Islet of Langerhans (tissue), 1 donor: ENCODE results near the gene ZFYVE28.

Source experiments
- FAIRE-seq: peaks from one replicate; lab custom pipeline; 2011; peaks lifted over from hg19 to GRCh38; lab: Jason Lieb, UNC

The ZFYVE28 gene

DNA sequence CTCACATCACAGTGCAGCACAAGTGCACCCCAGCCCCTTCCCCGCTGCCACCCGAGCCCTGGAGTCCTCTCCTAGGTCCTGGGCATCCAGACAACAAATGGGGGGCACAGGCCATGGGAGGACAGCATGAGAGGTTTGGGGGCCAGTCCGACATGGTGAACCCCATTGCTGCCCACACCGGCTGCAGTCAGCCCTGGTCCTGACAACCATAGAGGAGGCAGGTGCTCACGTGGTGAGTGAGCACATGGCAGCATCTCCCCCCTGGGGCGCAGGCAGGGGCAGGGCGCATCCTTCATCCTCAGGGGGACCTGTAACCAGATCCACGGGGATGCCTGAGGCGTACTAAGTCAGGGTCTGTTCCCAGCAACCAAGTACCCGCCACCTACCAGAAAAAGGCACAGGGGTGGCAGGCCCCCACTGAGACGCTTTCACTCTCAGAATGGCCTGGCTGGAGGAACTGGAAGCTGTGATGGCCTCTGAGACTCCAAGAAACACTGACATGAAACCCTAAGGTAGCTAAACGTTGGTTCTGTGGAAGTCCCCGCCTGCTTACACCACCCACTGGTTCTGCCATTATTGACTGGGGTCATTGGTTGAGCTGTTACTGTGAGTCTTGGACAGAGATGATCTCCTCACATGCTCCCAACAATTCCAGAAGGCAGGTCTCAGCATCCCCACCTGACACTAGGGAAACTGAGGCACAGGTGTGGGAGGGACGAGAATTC, 6.5 kb downstream of the ZFYVE28 start:
- FAIRE-seq: no peak

DNA sequence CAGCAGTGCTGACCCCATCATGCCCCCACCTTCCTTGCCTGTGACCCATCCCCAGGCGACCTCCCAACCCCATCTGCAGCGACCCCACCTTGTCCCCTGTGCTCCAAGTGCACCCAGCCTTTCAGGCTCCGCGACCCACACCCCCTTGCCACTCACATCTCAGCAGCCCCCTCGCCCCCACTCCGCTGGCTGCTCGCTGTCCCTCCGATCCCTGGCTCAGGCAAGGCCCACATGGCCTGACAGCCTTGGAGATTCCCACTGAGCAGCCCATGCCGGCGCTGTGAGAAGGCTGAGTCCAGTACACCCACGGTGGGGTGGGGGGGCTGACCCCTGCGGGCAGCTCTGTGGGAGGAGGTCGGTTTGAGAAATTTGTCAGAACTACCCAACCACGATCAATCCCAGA, 9.1 kb downstream of the ZFYVE28 start:
- no peak for FAIRE-seq

DNA sequence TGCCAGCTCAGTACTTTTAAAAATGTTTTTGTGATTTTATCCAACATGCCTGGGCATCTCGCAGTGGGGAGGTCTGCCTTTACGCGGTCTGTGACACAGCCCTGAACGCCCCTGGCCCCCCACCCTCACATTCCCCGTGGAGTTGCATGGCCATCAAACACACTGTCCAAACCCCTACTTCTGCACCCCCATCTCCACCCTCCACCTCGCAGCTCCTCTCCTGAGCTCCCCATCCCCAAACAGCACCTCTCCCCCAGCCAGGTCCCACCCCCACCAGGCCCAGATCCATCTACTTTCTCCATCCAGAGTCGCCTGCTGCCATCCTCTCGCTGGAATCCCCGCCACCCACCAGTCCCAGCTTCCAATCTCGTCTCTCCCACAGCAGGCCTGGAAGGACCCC, 9.5 kb downstream of the ZFYVE28 start:
- FAIRE-seq: no peak

DNA sequence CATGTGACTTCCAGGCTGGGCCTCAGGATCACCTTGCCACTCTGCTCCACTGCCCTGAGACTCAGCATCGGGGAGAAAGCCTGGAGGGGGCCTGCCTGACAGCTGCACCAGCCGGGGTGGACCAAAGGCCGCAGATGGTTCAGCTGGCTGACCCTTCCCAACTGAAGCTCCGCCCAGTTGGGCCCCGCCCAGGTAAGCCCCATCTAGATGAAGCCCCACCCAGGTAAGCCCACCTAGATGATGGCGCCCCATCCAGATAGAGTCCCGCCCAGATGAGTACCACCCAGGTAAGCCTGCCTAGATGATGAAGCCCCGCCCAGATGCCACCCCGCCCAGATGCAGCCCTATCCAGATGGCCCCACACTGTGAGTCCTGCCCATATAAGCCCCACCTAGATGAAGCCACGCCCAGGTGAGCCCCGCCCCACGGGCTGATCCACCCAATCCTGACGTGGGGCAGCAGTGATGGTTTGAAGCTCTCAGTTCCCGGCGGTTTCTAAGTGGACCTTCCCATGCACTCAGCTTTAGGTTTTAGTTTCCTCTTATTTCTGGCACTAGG, 10.0 kb downstream of the ZFYVE28 start:
- FAIRE-seq: no peak

DNA sequence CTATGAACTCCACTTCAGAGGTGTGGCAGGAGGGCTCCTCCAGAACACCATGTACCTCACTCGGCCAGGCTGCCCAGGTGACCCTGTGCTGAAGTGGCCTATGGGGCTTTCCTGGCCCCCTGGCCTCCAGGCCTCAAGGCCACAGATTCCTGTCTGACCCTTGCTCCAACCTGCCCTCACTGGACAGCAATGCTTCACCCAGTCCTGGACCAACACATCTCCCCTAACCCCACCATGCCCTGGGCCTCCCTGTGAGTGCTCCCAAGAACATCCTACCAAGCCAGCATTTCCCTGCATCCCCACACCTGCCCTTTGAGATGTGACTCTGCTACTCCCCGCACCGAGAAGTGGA, 10.5 kb downstream of the ZFYVE28 start:
- no peak for FAIRE-seq

DNA sequence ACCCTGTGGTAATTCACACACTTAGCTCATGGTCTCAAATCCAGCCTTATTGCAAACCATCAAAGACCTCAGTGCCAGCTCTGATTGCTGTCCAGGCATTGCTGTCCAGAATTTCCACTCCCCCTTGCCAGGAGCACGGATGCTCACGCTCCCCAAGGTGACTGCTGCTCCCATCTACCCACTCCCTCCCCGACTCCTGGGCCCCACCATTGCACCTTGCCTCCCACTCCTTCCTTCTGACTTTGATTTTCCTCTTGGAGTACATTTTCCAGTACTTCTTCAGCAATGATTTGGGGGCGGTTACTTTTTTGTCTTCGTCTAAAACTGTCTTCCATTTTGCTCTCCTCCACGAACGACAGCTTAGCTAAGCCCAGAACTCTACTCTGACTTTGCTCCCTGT, 11.5 kb downstream of the ZFYVE28 start:
- no peak for FAIRE-seq

- no peak for FAIRE-seq
Observed at GRCh38 chr4:2406406-2406805, 12.0 kb downstream of the ZFYVE28 start.

DNA sequence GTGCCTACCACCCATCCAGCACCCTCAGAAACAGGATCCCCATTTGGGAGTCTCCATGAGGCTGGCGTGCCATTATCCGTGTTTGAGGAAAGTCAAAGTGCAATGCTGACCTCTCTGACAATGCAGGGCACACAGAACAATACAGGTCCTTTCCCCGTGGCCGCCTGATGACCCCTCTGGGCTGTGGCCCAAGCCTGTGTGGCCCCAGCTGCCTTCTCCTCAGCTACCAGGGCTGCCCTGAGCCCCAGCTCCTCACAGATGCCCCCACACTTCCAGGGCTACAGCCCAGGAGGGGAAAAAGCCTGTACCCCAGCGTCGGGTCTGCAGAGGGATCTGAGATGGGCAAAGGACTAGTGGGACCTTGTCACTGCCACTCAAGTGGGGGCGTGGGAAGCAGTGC, 15.5 kb downstream of the ZFYVE28 start:
- FAIRE-seq: no peak

DNA sequence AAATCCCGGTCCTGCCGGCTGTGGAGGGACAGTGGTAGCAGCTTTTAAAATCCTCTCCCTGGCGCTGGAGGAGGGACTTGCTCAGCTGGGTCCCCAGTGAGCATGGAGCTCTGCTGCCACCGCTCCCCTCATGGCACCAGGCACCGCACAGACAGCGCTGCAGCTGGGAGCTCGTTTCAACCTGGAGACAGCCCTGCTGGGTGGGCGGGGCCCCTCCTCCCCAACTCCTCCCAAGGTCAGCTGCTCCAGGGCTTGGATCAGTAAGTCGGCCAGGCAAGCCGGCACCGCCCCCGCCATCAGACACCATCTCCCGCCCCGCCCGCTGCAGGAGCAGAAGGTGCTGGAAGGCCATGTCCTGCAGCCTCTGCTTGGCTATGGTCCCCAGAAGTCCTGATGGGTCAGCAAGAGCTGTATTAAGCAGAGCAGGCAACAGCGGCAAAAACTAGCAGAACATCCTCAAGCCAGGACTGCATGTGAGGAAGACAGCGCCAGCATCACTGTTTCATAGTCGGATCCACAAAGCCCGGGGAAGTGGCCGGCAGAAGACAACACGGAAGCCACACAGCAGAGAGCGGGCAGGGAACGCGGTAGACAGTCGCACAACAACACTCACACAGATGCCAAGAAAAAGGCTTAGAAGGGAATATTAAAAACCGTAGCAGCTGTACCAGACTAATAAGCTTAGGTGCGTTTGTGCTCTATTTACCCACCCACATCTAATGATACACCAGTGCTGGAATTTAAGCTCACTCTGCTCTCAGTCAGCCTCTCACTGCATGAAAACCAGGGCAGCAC, 16.2 kb downstream of the ZFYVE28 start:
- FAIRE-seq: no peak

DNA sequence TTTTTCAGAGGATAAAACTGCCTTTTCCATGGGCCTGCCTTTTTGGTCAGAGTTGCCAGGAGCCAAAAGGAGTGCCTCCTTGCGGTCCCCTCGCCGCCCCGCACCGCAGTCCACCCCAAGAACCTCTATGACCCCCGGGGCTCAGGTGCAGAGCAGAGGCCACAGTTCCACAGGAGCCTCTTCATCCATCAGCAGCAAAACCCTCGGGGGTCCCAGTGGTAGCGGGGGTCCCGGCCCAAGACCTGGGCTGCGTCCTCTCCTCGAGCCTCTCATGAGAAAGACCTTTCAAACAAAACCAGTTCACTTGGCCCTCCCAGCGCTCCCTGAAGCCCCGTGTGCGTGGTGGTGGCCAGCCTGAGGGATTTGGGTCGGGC, 16.8 kb downstream of the ZFYVE28 start:
- FAIRE-seq: no peak

GRCh38 chr4:2400841-2401609, 17.4 kb downstream of the ZFYVE28 start:
- FAIRE-seq: no peak

- FAIRE-seq: no peak
Observed at GRCh38 chr4:2399631-2400190, 18.7 kb downstream of the ZFYVE28 start.

DNA sequence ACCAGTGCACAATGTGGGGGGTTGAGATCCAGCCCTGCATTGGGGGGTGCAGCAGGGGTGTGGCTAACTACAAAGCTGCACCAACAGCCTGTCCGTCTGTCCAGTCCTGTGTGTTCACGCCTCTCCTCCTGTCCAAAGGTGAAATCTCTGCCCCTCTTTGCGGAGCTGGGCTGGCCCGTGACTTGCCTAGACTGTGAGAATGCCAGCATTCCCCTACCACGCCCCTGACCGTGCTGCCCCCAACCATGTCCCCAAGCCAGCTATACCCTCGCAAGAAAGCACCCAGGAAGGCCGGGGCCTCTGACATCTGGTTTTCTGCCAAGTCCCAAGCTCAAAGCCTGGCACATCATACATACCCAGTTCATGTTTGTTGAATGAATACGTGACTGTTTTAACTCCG, 19.2 kb downstream of the ZFYVE28 start:
- FAIRE-seq: no peak

GRCh38 chr4:2397596-2398379, 20.7 kb downstream of the ZFYVE28 start:
- FAIRE-seq: no peak

DNA sequence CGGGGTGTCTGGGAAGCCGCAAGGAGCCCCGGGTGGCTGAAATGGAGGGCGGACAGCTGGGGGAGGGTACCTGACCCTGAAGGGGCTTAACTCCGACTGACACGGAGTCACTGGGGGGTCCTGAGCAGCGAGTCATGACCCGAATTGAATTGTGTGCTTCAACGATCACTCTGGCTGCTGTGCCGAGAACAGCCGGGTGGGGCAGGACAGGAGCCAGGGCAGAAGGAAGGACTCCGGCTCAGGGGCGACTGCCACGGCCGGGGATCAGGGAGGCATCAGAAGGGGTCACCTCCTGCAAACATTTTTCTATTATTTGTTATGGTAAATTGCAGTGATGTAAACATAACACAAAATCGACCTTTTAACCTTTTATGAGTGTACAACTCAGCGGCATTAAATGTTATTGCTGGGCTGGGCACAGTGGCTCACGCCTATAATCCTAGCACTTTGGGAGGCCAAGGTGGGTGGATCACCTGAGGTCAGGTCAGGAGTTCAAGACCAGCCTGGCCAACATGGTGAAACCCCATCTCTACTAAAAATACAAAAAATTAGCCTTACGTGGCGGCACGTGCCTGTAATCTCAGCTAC, 21.6 kb downstream of the ZFYVE28 start:
- FAIRE-seq: no peak

- FAIRE-seq: no peak
Observed at GRCh38 chr4:2395584-2395983, 22.9 kb downstream of the ZFYVE28 start.

- FAIRE-seq: no peak
Observed at GRCh38 chr4:2395038-2395437, 23.4 kb downstream of the ZFYVE28 start.

DNA sequence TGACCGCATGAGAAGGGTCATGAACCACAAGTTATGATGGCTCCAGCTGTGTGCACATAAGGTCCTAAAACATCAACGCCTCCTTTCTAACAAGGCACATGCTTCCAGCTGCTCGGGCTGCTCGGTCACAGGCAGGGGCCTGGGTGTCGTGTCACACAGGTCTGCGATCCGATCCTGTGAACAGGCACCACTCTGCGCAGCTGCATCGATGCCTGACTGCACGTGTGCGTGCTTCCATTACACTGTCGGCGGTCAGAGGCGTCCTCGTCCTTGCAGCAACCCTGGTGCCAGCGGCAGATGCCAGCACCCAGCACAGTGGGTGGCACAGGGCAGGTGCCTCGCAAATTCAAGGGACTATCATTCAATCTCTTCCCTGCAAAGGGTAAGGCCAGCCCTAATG, 23.9 kb downstream of the ZFYVE28 start:
- FAIRE-seq: no peak

DNA sequence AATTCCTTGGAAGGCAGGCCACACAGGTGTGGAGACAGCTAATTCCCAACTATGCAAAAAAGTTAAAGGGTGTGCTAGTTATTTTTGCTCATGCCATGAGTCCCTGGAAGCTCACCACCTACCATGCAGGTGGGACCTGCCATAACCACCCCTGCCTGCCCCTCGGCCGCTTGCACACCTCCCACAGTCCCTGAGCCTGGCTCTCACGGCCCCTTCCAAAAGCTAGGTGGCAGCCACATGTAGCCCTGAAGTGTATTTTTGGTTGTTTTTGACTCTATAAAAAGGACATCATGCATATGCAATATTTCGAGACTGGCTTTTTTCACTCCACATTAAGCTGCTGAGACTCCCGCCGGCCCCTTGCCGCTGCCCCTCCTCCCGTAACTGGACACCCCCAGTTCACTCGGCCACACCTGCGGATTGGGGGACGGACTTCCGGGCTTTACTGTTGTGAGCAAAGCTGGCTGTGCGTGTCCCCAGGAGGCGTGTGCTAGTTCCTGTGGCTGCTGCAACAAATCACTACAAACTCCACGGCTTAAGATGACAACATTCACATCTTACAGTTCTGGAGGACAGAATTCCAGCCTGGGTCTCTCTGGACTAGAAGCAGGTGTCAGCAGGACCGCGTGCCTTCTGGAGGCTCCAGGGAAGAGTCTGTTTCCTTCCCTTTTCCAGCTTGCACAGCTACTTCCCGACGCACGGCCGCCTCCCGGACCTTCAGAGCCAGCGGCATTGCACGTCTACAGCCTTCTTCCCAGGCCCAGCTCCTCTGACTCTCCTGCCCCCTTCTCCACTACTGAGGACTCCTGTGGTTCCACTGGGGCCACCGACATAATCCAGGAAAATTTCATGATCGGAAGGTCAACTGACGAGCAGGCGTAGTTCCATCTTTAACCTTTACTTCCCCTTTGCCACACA, 24.8 kb downstream of the ZFYVE28 start:
- no peak for FAIRE-seq

DNA sequence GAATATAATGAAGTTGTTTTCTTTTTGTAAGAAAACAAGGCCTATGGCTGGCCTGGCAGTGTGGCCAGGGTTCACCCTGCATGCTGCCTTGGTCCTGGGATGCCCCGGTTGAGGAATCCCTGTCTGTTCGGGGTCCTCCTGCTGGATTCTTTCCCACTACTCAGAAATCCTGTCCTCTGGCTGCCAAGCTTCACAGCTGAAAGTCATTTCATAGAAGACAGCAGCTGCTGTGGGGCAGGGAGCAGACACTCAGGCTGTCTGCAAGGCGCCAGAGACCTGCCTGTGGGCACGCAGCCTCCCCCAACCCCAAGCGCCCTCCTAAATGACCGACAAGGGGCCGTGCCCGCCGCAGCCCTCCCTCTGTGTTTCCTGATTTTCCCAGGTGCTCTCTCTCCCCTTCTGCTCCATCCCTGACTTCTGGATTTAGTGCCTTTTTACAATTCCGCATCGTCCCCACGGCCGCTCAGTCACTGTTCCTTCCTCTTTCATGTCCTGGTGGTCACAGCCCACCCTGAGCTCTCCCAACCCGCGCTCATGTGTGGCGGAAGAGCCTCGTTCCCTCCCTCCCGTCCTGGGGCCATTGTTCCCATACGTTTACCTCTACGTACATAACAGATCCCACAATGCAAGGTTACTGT, 27.5 kb downstream of the ZFYVE28 start:
- FAIRE-seq: no peak
